ENCODE measurements around the gene PTPRA.

- TF ChIP-seq CTCF (IDR thresholded peaks at IDR 0.05) = no peak
- no peak for TF ChIP-seq EP300 (IDR thresholded peaks at IDR 0.05)
- no peak for TF ChIP-seq POLR2A (IDR thresholded peaks at IDR 0.05)
Measured at GRCh38 chr20:3082306-3082951, 209.1 kb downstream of the PTPRA start.
